CD4-positive, alpha-beta T cell (primary cell): ENCODE results near the gene ZDHHC1. TPM values are rescaled to one million over a fixed set of nuclear protein-coding genes. Genes with fewer than 3 reads are reported as not detected.
"Not testable (repeated sequence)": the region's sequence is repeated elsewhere in the genome, so short reads cannot be mapped to it uniquely, and the experiment has no call there.

Experiments
- ATAC-seq: fragments of 200-7000 bp; cut with Tn5 transposase; one replicate; pipeline ENCODE4 v1.10.0; 2022; ENCODE audit warnings: mild to moderate bottlenecking; ENCODE audit not compliant: poor library complexity
- CTCF ChIA-PET: fragments of 350-600 bp; sonication (Branson Sonifier 250); formaldehyde crosslinking; loops from one replicate; lab custom pipeline; 2021; ENCODE audit warnings: antibody characterized with exemption, inconsistent platforms; lab: Charles Lee
- POLR2A ChIA-PET: fragments of 350-600 bp; sonication (Branson Sonifier 250); formaldehyde crosslinking; loops from one replicate; lab custom pipeline; 2021; ENCODE audit warnings: antibody characterized with exemption, inconsistent platforms; lab: Charles Lee
- DNase-seq, 14 experiments: peaks; one replicate each; pipeline ENCODE4 v3.0.0-alpha.2; 2013 to 2020; ENCODE audit warnings: mixed read lengths in 2 of 14
- H3K27ac ChIP-seq, 2 donors: one replicate each; pipeline versions ENCODE4 v1.5.1 to v1.7.0; 2013; ENCODE audit warnings: low read length in 2 of 2, low read depth in 1 of 2, mild to moderate bottlenecking in 1 of 2
- H3K27me3 ChIP-seq, 2 experiments: 1 replicate in 1 of 2; 2 replicates in 1 of 2; pipeline versions ENCODE4 v1.6.1 to v1.7.0; 2013; ENCODE audit warnings: low read length in 2 of 2, control low read depth in 1 of 2, mild to moderate bottlenecking in 1 of 2, moderate library complexity in 1 of 2; ENCODE audit not compliant: insufficient read depth in 2 of 2, control insufficient read depth in 1 of 2
- H3K36me3 ChIP-seq: one replicate; pipeline ENCODE4 v1.6.1; 2013; ENCODE audit warnings: low read length, control low read depth; ENCODE audit not compliant: insufficient read depth
- H3K4me1 ChIP-seq: one replicate; pipeline ENCODE4 v1.6.1; 2013; ENCODE audit warnings: low read length, control low read depth; ENCODE audit not compliant: insufficient read depth
- H3K4me3 ChIP-seq: one replicate; pipeline ENCODE4 v1.5.1; 2013; ENCODE audit warnings: mild to moderate bottlenecking, low read length, moderate library complexity
- H3K9me3 ChIP-seq, 2 experiments: 1 replicate in 1 of 2; 2 replicates in 1 of 2; pipeline versions ENCODE4 v1.6.1 to v1.7.0; 2013; ENCODE audit warnings: low read length in 2 of 2, mild to moderate bottlenecking in 2 of 2, control low read depth in 1 of 2, moderate library complexity in 1 of 2; ENCODE audit not compliant: control insufficient read depth in 1 of 2, insufficient read depth in 1 of 2
- H3K27ac Mint-ChIP-seq: one replicate; pipeline ENCODE4 v1.8.0; 2020; ENCODE audit warnings: mixed read lengths
- H3K27me3 Mint-ChIP-seq: one replicate; pipeline ENCODE4 v1.8.0; 2021; ENCODE audit warnings: mixed read lengths
- H3K36me3 Mint-ChIP-seq: one replicate; pipeline ENCODE4 v1.8.0; 2021; ENCODE audit warnings: low read depth, mixed read lengths
- H3K4me1 Mint-ChIP-seq: one replicate; pipeline ENCODE4 v1.8.0; 2021; ENCODE audit warnings: low read depth, mixed read lengths
- H3K4me3 Mint-ChIP-seq: one replicate; pipeline ENCODE4 v1.8.0; 2020; ENCODE audit warnings: mild to moderate bottlenecking, mixed read lengths
- H3K9me3 Mint-ChIP-seq: one replicate; pipeline ENCODE4 v1.8.0; 2020; ENCODE audit warnings: mixed read lengths
- CTCF ChIP-seq: fragments of 200-600 bp; IDR thresholded peaks from one replicate; pipeline ENCODE4 v1.8.0; 2022; ENCODE audit warnings: antibody characterized with exemption, mild to moderate bottlenecking
- intact Hi-C, 2 experiments: fragments of 100-400 bp; cut with DNase I in 1 of 2; cut with micrococcal nuclease in 1 of 2; formaldehyde crosslinking; loops; one replicate each; pipeline versions ENCODE4 v1.15.1 to v1.9.0; 2023 to 2025; cut with DNase I, micrococcal nuclease
- total RNA-seq, 174 experiments: library from RNA in 2 of 174; stranded (reverse) in 2 of 174; gene quantifications; one replicate each; pipeline ENCODE4 v1.2.3 and lab custom pipeline; 2021 to 2026

The ZDHHC1 gene
- total RNA-seq, 2 experiments from 2014 or later: 0.22 TPM; not detected in 1

DNA sequence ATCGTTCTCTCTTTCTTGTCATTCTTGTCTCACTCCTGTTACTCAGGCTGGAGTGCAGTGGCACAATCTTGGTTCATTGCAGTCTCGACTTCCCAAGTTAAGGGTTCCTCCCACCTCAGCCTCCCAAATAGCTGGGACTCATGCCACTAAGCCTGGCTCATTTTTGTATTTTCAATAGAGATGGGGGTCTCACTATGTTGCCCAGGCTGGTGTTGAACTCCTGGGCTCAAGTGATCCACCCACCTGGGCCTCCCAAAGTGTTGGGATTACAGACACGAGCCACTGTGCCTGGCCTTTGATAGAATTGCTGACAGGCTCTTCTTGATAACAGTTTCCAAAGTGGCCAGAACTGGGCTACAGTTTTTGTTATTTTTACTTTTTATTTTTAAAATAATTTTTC lies 55.2 kb downstream of the ZDHHC1 start:
- Histone ChIP-seq H3K9me3 (no peaks in the 10 kb centered on the region), H3K4me1 (no peaks in the 10 kb centered on the region), H3K36me3 (no peaks in the 10 kb centered on the region), H3K27ac (no peak overlapping the region), H3K27me3 (no peaks in the 10 kb centered on the region), H3K4me3 (no peak overlapping the region)
- POLR2A ChIA-PET: no interaction called here
- ATAC-seq: no peak
- intact Hi-C loops: no loop called here
- Mint-ChIP-seq H3K4me3 (no peak overlapping the region), H3K36me3 (no peaks in the 10 kb centered on the region), H3K27ac (no peak overlapping the region), H3K4me1 (peaks cover 16% of the 10 kb centered on the region), H3K9me3 (no peaks in the 10 kb centered on the region), H3K27me3 (peaks cover 14% of the 10 kb centered on the region)
- CTCF ChIA-PET: no interaction called here
- DNase-seq: no peak
- TF ChIP-seq CTCF: no peak

DNA sequence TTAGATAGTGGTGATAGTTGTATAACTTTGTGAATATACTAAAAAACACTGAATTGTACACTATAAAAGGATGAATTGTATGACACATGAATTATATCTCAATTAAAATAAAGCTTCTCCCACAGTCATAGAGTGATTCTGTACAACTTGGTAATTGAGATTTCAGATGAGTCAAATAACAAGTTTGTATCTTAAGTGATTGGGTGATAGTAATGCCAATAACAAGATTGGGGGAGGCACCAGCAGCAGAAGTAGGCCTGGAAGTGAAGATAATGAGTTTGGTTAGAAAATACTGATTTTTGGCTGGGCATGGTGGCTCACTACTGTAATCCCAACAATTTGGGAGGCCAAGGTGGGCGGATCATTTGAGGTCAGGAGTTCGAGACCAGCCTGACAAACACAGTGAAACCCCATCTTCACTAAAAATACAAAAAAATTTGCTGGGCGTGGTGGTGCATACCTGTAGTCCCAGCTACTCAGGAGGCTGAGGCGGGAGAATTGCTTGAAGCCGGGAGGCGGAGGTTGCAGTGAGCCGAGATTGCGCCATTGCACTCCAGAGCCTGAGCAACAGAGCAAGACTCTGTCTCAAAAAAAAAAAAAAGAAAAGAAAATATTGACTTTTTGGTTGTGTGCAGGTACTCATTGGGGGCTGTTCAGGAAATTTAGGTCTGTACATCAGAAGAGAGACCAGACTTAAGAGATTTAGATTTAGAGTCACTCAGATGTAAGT lies 56.6 kb downstream of the ZDHHC1 start:
- H3K27me3 ChIP-seq, H3K4me1 ChIP-seq, H3K9me3 ChIP-seq, H3K36me3 ChIP-seq, H3K27ac Mint-ChIP-seq, CTCF ChIA-PET, H3K9me3 Mint-ChIP-seq, H3K27ac ChIP-seq, H3K4me3 Mint-ChIP-seq, POLR2A ChIA-PET, ATAC-seq, DNase-seq, H3K36me3 Mint-ChIP-seq, H3K4me3 ChIP-seq, H3K4me1 Mint-ChIP-seq, intact Hi-C loops: not testable (repeated sequence)
- H3K27me3 Mint-ChIP-seq: peaks cover 14% of the 10 kb centered on the region

GRCh38 chr16:67357561-67357960 lies 58.7 kb downstream of the ZDHHC1 start:
- no peak overlapping the region for H3K4me3 Mint-ChIP-seq
- Histone ChIP-seq H3K36me3 (no peaks in the 10 kb centered on the region), H3K27ac (no peak overlapping the region), H3K4me1 (no peaks in the 10 kb centered on the region), H3K9me3 (no peaks in the 10 kb centered on the region), H3K4me3 (no peak overlapping the region), H3K27me3 (no peaks in the 10 kb centered on the region)
- no peak for TF ChIP-seq CTCF
- peaks cover 14% of the 10 kb centered on the region for H3K27me3 Mint-ChIP-seq
- DNase-seq (no peak), ATAC-seq (no peak)
- no peaks in the 10 kb centered on the region for H3K36me3 Mint-ChIP-seq
- CTCF ChIA-PET: no interaction called here
- H3K27ac Mint-ChIP-seq: no peak overlapping the region
- no peaks in the 10 kb centered on the region for H3K9me3 Mint-ChIP-seq
- no peaks in the 10 kb centered on the region for H3K4me1 Mint-ChIP-seq
- POLR2A ChIA-PET: no interaction called here
- intact Hi-C loops: no loop called here

DNA sequence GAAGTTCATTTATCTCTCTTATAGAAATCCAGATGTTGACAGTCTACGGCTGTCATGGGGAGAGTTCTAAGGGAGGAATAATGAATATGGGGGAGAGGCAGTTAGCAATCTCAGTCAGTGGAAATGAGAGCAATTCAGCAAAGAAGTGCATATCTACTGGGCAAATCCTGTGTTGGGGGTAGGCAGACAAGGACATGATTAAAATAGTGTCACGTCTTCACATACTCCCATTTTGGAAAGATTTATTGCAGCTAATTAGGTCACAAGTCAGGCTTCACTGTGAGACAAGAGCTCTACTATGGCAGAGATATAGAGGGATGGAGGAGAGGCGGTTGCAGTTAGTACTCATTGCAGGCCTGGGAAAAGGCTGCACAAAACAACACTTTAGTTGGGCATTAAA lies 59.9 kb downstream of the ZDHHC1 start:
- H3K27me3 ChIP-seq: no peaks in the 10 kb centered on the region
- TF ChIP-seq CTCF: no peak
- no peaks in the 10 kb centered on the region for H3K4me1 Mint-ChIP-seq
- H3K9me3 Mint-ChIP-seq: no peaks in the 10 kb centered on the region
- H3K27me3 Mint-ChIP-seq: peaks cover 14% of the 10 kb centered on the region
- ATAC-seq (no peak), DNase-seq (no peak)
- no peaks in the 10 kb centered on the region for H3K4me1 ChIP-seq
- no peak overlapping the region for H3K27ac ChIP-seq
- CTCF ChIA-PET: no interaction called here
- intact Hi-C loops: no loop called here
- H3K36me3 ChIP-seq: no peaks in the 10 kb centered on the region
- no peaks in the 10 kb centered on the region for H3K9me3 ChIP-seq
- no peak overlapping the region for H3K4me3 Mint-ChIP-seq
- no peaks in the 10 kb centered on the region for H3K36me3 Mint-ChIP-seq
- no peak overlapping the region for H3K27ac Mint-ChIP-seq
- POLR2A ChIA-PET: no interaction called here
- H3K4me3 ChIP-seq: no peak overlapping the region

DNA sequence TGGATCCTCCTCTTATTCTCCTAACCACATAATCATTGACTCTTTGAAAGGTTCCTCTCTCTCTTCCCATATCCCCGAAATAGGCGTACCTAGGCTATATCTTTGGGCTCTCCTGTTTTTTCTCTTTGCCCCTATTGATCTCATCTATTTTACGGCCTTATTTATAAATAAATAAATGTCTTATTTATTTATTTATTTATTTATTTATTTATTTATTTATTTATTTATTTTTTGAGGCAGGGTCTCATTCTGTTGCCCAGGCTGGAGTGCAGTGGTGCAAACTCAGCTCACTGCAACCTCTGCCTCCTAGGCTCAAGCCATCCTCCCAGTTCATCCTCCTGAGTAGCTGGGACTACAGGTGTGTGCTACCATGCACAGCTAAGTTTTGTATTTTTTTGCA lies 63.8 kb downstream of the ZDHHC1 start:
- DNase-seq, ATAC-seq, H3K4me3 ChIP-seq, H3K4me3 Mint-ChIP-seq, H3K27me3 ChIP-seq, H3K27ac ChIP-seq, H3K9me3 Mint-ChIP-seq, H3K4me1 Mint-ChIP-seq, H3K36me3 ChIP-seq, CTCF ChIA-PET, H3K9me3 ChIP-seq, H3K4me1 ChIP-seq, H3K36me3 Mint-ChIP-seq, H3K27ac Mint-ChIP-seq, POLR2A ChIA-PET: not testable (repeated sequence)
- intact Hi-C loops: loop anchor here in 1 of 2 experiments (5.0 kb wide), 1 partner anchor 115 kb away; no protein-coding TSS in a partner anchor
- peaks cover 13% of the 10 kb centered on the region for H3K27me3 Mint-ChIP-seq
